Adipose tissue (tissue), 3 donors: ENCODE measurements around the gene ADARB2. TPM values are rescaled to one million over a fixed set of nuclear protein-coding genes. Genes with fewer than 3 reads are reported as not detected.

Experiments
- H3K27ac ChIP-seq: one replicate; pipeline ENCODE4 v1.5.1; 2013; ENCODE audit warnings: low read depth, low read length
- WGBS, 3 donors: extraction: QIAGEN DNeasy Blood & Tissue Kit; methylation state at CpG; one replicate each; pipeline ENCODE4 v1.1.7; 2013; 5-methylcytosine and 5-hydroxymethylcytosine counted together
- polyA plus RNA-seq, 3 donors: library from polyadenylated mRNA; stranded (reverse); fragments of 200-250 nt; gene quantifications; one replicate each; pipeline ENCODE4 v1.2.3, GENCODE V29; 2013
- donor health status: healthy with polysubstance abuse.
- donor health status: Bipolar disorder and iron deficiency.
- donor health status: healthy.

Gene ADARB2
- polyA plus RNA-seq, 3 donors, result 0.31 to 1.9 (median 0.56) TPM

DNA sequence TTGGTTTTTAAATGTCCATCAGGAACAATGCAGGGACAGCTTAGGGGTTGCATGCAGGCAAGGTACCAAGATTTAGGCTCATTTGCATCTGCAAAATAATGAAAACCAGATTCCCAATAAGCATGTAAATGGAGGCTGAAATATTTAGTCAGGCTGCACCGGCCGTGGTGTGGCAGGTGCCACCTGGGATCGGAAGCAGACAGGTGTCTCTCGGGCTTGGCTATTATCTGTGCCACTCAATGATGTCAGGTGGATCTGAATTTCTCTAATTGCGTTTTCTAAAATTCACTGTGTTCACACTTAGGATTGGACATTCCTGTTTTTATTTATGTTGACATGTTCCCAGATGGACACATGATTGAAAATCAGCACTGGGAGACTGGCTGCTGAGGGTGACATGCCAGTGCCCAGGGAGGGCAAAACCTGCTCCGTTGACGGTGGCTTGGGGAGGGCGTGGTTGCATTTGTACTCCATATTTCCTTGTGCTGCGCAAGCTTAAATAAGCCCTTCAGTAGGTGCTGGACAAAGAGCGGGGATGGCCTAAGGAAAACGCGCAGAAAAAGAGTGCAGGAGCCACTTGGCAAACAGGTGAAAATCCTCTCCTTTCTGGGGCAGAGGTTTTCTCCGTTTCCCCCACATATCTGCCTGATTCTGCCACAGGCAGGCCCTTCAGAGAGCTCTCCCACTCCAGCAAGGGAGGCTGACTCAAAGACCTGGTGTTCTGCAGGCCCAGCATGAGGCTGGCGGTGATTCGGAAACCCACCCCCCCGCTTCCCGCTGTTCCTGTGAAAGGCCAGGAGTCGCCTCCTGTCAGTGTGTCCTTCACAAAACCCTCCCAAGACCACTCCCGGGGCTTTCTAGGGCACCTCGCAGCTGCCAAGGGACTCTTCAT is 538.6 kb downstream of the ADARB2 start:
- WGBS, 3 donors, result 63 to 71% (median 66%) methylated on average over 20 of the region's 20 CpGs
- H3K27ac ChIP-seq, result no peak overlapping the region

DNA sequence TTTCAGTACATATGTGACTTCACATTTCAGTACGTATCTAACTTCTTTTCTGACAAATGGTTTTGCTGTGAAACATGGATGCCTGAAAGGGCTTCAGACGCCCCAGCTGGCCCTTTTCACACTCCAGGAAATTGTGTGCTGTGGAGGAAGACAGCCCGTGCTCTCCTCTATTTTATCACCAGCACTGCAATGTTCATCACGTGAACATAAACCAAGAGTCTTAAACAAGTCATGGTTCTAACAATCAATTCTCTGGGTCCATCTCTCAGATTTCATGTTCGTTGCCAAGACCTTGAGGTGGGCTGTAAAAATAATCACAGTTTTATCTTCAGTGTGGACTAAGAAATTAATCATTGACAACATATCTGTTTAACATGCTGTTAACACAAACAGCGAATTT is 539.9 kb downstream of the ADARB2 start:
- no peak overlapping the region for H3K27ac ChIP-seq
- WGBS, 3 donors, result 8 to 31% (median 31%) methylated on average over 6 of the region's 6 CpGs

DNA sequence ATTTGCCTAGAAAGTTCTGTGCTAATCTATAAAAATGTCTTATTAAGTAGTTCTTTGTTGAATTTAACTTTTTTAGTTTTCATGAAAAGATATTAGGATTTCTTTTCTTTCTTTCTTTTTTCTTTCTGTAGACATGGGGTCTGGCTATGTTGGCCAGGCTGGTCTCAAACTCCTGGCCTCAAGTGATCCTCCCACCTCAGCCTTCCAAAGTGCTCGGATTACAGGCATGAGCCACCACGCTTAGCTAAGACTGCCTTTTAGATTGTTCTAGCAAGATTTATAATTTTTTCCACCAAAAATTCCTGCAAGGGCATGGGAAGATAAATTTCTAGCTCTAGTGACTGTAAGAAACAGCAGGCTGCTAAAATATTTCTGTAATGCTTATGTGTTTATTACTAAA is 540.7 kb downstream of the ADARB2 start:
- 64 to 66% (median 65%) methylated on average over 2 of the region's 2 CpGs for WGBS, 3 donors

DNA sequence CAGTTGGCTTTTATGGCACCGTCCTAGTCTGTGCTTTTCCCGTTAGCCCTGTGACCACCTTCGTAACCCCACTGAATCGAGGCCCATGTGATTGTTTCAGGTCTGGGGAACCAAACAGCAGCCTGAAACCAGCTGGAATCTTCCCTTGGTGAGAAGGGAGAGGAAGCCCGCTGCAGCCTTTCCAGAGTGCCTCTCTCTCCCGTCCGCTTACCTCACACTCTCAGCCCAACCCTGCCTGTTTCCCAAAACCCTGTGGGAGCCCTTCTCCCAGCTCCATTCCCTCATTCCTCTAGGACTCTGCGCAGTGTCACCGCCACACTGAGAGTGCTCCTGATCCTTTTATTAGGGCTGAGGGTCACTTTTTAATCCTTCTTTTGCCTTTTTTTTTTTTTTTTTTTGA is 541.5 kb downstream of the ADARB2 start:
- no peak overlapping the region for H3K27ac ChIP-seq
- 71 to 83% (median 77%) methylated on average over 8 to 9 of the region's 9 CpGs for WGBS, 3 donors

More for the DNA sequence above, 540.7 kb downstream of the ADARB2 start:
- no peak overlapping the region for H3K27ac ChIP-seq

DNA sequence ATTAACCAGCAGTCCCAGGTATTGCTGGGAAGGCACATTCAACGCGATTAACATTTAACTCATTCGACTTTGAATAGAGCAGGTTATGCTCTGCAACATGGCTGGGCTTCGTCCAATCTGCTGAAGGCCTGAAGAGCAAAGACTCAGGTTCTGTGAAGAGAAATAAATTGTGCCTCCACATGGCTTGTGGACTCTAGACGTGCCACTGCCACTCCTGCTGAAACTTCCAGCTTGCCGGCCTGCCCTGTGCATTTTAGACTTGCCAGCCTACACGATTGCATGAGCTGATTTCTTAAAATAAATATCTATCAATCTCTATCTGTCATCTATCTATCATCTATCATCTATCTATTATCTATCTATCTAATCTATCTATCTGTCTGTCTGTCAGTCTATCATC is 543.2 kb downstream of the ADARB2 start:
- WGBS, 3 donors, result 71 to 79% (median 77%) methylated on average over 7 of the region's 7 CpGs
- no peak overlapping the region for H3K27ac ChIP-seq

DNA sequence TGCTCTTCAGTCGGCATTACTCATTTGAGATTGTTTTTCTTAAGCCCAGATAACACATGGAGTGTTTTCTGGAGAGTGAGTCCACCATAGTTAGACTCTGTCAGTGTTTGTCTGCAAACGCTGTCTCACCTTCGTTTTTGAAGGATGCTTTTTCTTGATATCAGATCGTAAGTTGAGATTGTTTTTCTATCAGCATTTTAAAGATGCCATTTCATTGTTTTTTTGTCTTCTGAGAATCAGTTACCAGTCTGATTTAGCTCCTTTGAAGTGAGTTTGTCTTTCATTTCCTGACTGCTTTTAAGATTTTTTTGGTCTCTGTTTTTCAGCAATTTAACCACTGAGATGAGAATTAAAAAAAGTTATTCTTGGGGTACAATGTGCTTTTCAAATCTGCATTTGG is 543.8 kb downstream of the ADARB2 start:
- H3K27ac ChIP-seq, result no peak overlapping the region
- WGBS, 3 donors, result 60 to 67% (median 67%) methylated on average over 4 of the region's 4 CpGs

DNA sequence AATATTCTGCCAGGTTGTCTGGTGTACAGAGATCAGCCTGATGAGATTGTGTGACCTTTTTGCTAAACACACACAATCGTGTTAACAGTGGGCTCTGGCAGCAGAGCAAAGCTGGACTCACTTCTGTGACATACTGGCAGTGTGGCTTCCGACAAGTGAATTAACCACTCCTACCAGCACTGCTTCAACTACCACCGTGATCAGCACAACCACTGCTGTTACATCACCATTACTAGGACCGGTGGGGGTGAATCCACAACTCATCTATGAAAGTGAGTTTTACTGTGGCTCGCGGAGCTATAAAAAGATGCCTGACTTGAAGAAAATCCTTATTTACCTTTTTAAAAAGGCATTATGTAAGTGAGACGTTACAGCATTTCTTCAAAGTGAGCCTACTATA is 545.6 kb downstream of the ADARB2 start:
- no peak overlapping the region for H3K27ac ChIP-seq
- 64 to 70% (median 65%) methylated on average over 7 of the region's 7 CpGs for WGBS, 3 donors

DNA sequence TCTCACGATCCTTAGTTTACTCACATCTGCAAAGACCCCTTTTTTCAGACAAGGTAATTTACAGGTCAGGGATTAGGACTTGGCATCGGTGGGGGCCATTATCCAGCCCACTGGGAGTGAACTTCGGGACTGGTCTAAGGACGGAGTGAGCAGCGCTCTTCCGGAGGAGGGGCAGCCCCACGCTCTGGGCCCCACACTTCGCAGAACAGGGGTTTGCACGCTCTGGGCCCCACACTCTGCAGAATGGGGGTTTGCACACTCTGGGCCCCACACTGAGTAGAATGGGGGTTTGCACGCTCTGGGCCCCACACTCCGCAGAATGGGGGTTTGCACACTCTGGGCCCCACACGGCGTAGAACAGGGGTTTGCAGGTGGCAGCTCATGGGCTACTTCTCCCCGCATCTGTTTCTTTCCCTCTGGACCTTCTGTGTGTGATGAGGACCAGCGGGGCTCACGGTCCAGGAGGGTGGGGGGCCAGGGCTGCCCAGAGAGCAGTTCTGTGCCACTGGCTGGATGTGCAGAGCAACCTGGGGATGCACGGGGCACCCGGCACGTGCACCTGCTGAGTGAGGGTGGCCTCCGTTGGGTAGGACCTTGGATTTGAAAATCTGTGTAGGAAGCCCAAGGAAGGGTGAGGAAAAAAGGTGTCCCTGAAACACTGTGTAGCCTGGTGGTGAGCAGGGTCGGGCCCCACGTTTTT is 546.4 kb downstream of the ADARB2 start:
- 85 to 89% (median 86%) methylated on average over 22 of the region's 22 CpGs for WGBS, 3 donors
- no peak overlapping the region for H3K27ac ChIP-seq

DNA sequence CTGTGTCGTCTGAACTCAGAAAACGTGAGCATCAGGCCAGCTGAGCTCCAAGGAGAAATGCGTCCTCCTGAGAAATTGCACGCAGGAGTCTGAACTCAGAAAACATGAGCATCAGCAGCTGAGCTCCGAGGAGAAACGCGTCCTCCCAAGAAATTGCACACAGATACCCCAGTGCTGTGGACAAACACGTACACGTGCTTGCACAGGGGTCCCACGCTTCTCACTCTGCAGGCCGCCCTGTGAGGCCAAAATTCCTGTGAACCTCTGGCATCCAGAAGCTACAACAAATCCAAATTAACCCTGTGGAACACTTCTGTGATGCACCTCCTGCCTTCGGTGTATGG is 547.3 kb downstream of the ADARB2 start:
- 75 to 88% (median 86%) methylated on average over 12 of the region's 12 CpGs for WGBS, 3 donors

DNA sequence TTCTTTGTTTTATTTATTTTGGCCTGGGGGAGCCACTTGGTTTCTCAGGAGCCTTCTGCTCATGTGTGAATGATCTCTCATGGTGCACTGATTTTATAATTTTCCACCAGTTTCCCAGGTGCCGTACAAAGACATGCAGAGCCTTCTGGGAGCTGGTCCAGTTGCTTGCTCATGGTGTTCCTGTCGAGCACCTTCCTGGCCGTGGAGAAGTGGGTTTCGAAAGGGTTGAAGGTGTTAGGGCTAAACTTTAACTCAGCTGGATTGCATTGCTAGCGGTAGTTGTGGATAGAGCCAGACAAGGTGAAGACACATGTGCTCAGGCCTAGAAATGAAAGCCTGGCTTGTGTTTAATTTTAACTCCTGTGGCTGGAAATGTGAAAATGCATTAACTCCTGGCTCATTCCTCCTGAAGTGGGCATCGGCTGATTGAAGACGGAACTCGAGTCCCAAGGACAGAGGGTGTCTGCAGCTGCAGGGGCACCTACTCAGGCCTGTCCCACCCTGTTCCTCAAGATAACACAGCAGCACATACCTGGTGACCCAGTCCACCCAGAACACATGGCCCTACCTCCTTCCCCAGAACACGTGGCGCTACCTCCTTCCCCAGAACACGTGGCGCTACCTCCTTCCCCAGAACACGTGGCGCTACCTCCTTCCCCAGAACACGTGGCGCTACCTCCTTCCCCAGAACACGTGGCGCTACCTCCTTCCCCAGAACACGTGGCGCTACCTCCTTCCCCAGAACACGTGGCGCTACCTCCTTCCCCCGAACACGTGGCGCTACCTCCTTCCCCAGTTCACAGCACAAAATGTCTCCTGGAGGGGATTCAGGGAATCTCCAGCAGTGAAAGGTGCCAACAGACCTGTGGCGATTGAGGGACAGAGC is 547.9 kb downstream of the ADARB2 start:
- H3K27ac ChIP-seq, result no peak overlapping the region
- WGBS, 3 donors, result 87 to 91% (median 91%) methylated on average over 20 to 24 of the region's 26 CpGs

More for the DNA sequence above, 547.3 kb downstream of the ADARB2 start:
- H3K27ac ChIP-seq, result no peak overlapping the region

DNA sequence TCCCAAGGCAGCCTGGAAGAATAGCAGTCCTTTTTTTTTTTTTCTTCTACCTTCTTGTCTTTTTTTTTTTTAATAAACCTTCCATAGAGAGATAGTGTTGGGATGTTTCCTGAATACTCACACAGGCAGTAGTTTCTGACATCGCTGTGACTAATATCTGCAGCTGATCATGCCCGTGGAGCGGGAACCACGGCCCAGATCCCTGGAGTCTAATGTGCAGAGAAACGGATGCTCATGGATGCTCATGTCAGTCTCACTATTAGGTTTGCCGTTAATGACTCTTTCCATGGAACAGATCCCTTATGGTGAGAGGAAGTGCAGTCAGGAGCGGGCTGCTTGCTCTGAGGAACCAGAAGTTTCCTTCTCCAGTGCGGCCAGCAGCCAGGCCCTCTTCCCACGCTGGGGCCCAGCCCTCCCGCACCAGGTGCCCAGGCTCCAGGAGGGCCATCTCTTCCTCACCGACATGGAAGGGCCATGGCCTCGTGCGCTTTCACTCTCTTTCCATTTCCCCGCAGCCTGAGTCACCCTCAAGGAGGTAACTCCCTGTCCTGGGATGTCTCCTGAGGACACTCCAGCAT is 548.7 kb downstream of the ADARB2 start:
- WGBS, 3 donors, result 61 to 69% (median 67%) methylated on average over 14 of the region's 14 CpGs
- no peak overlapping the region for H3K27ac ChIP-seq

DNA sequence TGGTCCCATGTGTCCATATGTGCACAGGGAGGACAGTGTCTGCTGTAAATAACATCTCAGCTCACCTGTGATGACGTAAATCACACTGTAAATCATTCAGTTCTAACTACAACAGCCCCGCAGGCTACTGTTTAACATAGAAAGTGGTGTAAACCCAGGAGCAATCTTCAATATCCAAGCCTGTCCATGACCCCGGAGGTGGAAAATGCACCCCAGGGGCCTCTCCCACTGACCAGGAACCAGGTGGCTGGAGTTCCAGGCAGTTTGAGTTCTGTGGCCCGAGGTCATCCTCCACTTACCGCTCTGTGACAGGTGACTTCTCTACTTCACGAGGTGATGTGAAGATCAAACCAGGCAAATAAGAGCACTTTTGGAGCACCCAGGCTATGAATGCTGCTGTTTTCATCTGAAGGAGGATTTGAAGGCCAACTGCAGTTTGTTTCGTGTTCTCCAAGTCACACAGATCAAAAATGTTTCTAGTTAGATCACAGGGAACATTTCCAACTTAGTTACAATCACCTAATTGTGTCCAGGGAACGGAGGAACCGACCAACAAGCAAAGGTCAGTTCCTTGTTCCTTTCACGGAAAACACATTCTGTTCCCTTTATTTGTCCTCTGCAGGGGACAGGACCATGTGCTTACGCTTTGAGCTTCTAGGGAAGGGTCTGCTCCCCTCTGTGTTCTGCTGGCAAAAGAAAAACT is 549.3 kb downstream of the ADARB2 start:
- WGBS, 3 donors, result 63 to 80% (median 63%) methylated on average over 11 of the region's 11 CpGs
- H3K27ac ChIP-seq, result no peak overlapping the region

DNA sequence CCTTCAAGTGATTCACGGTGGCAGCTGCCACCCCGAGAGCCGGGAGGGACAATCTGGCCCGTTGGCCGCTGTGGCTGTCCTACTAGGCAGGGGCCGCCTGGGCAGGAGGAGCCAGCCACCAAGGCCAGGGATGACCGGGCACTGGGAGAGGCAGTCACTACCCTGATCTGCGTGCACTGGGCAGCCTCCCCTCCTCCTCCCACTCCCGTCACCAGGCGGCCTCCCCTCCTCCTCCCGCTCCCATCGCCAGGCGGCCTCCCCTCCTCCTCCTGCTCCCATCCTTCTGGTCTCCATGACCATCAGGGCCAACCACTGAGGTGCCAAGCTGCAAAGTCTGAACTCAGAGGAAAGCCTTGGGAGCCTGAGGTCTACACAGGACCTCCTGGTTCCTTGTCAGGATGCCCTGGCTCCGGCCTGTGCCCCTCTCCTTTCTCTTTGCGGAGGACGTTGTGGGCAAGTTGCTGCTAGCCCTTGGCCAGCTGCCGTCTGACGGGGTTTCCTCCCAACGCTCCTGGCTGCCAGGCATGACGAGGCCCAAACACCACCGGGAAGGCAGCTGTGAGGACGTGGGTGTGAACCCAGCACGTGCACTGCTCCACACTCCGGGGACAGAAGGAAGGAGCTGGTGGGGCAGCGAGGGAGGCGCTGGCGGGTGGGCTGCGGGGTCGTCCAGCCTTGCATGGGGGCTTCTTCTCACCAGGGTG is 550.0 kb downstream of the ADARB2 start:
- WGBS, 3 donors, result 89 to 90% (median 89%) methylated on average over 28 to 29 of the region's 29 CpGs
- no peak overlapping the region for H3K27ac ChIP-seq

DNA sequence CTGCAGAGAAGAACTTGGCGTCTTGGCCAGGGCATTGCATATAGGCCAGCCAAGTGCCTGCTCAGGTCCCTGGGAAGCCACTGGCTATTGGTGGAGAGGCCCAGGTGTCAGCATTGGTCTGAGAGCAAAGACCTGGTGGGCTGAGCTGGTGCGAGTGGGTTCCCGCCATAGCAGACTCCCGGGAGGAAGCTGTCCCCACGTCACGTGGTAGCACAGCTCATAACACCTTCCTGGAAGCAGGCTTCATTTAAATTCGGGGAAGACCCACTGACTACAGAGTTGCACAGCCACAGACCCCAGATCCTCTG is 550.7 kb downstream of the ADARB2 start:
- 75 to 85% (median 81%) methylated on average over 7 of the region's 7 CpGs for WGBS, 3 donors

DNA sequence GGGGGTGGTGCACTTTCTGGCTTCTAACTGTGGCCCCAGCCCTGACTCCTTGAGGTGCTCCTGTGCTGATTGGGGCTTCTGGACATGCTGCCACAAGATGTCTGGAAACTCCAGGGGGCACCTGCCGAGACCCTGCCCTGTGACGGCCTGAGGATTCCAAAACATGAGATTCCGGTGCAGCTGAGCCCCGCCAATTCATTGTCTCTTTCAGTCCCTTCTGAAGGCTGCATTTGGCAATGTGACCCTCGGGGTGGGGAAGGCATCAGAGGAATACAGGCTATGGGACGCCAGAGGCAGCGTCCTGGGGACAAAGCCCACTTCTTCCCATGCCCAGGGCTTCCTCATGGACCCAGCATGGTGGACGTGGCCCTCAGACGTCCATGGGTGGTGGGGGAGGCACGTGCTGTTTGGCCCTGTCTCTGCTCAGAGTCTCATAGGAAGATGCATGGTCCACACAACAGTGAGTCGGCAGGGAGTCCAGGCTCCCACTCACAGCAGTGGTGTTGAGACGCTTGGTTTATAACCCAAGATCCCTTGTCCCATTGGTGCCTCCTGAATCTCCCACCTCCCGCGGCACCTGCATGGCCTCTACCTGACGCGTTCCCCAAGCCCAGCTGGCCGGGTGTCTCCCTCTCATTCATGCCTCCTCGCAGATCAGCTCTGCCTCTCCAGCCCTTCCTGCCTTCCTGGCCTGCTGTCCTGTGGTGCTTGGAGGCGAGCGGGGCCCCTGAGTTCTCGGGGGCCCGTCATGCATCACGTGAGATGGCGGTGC is 551.2 kb downstream of the ADARB2 start:
- H3K27ac ChIP-seq, result no peak overlapping the region
- 90 to 92% (median 92%) methylated on average over 24 of the region's 24 CpGs for WGBS, 3 donors

More for the DNA sequence above, 550.7 kb downstream of the ADARB2 start:
- H3K27ac ChIP-seq, result no peak overlapping the region

DNA sequence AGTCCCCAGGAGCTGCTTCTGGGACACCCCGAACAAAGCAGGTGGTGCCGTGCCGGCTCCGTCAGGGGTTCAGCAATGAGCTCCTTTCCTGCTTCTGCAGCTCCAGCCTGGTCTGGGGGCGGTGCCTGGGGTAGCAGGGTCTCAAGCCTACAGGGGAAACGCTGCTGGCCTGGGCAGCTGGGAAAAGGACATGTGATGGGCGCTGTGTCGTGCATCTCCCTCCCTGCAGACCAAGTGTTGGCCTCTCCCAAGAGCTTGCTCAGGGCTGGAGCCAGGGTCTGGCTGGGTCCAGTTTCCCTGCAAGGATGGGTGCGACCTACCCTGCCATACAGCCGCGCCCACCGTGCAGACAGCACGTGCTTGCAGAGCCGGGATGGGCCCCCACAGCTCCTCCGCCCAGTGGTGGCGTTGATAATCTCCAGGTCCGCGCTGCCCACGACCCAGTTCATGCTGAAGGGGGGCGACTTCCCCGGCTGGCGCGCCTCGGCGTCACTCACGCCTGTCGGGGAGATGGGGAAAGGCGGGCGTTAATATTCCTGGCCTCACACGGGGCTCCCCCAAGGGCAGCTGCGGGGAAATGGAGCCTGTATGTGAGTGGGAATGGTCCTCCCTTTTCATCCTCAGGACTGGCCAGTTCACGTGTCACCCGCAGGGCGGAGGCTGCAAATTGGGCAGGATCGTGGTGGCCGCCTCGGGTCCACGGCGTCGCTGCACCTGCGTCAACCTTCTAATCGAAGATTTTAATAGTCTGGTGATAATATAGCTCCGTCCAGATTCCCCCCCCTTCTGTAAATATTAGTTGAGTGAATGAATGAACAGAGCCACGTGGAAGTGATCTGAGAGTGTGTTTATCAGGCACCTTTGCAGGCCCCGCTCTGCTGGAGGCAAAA is 552.5 kb downstream of the ADARB2 start:
- 72 to 80% (median 78%) methylated on average over 45 of the region's 45 CpGs for WGBS, 3 donors
- H3K27ac ChIP-seq, result no peak overlapping the region
